Measurements from ENCODE around the gene ITPK1.

DNA sequence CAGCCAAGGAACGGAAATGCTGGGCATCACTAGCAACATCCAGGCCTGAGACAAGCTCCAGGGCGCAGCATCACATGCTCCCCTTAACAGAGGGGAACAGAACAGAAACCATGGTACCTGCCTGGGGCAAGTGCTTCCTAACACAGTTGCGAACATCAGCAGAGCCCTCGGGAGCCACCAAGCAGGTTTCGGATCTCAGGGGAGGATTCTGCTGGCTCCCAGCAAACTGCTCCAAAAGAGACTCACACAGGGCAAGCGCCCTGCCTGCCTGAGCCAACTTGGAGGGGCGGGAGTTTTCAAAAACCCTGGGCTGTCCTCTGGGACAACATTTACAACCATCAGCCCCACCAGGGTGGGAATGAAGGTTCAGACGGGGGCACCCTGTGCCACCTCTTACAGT lies 173.1 kb downstream of the ITPK1 start:
- TF ChIP-seq POLR2AphosphoS5 (IDR thresholded peaks at IDR 0.05; ENCODE audit: low read depth, low read length) (no peak), PAX5 (IDR thresholded peaks at IDR 0.05; ENCODE audit: insufficient read depth, low read length, severe bottlenecking) (no peak), POLR2A (IDR thresholded peaks at IDR 0.05; ENCODE audit: low read depth, low read length) (no peak), TAF1 (IDR thresholded peaks at IDR 0.05; ENCODE audit: low read depth, low read length) (no peak), SPI1 (IDR thresholded peaks at IDR 0.05; ENCODE audit: low read depth, low read length) (no peak)
